Measurements from ENCODE around the gene BARX1.
A peak's percentile ranks its signal among the peaks of the same experiment; 100 is the strongest.

BARX1 gene

GRCh38 chr9:93955111-93955980, at the start of gene BARX1:
Gene BARX1, minus strand, starts transcription at chr9:93955355. Its CDS starts 209 bp downstream, at chr9:93955146.
- peak within 1 kb of the TSS; percentile 48 for H3K4me3 Mint-ChIP-seq
- H3K4me1 Mint-ChIP-seq = peaks cover 78% of the 10 kb centered on the region
- peaks cover 2% of the 10 kb centered on the region for H3K9me3 Mint-ChIP-seq
- ATAC-seq = no peak
- no peaks in the 10 kb centered on the region for H3K36me3 Mint-ChIP-seq
- no peak within 1 kb of the TSS for H3K27ac Mint-ChIP-seq
- H3K27me3 Mint-ChIP-seq = peaks cover 94% of the 10 kb centered on the region

- peaks cover 34% of the 10 kb centered on the region for H3K27me3 Mint-ChIP-seq
- H3K27ac Mint-ChIP-seq = no peak overlapping the region
- no peak overlapping the region for H3K4me3 Mint-ChIP-seq
- peaks cover 2% of the 10 kb centered on the region for H3K9me3 Mint-ChIP-seq
- no peaks in the 10 kb centered on the region for H3K36me3 Mint-ChIP-seq
- no peak for ATAC-seq
- no peaks in the 10 kb centered on the region for H3K4me1 Mint-ChIP-seq
Observed at GRCh38 chr9:94002316-94003140, 47.4 kb upstream of the BARX1 start.

GRCh38 chr9:93996863-93997262, 41.7 kb upstream of the BARX1 start:
- Mint-ChIP-seq H3K9me3 (no peaks in the 10 kb centered on the region), H3K36me3 (no peaks in the 10 kb centered on the region), H3K4me1 (no peaks in the 10 kb centered on the region), H3K4me3 (no peak overlapping the region), H3K27me3 (peaks cover 24% of the 10 kb centered on the region), H3K27ac (no peak overlapping the region)
- no peak for ATAC-seq

GRCh38 chr9:93996367-93996766, 41.2 kb upstream of the BARX1 start:
- Mint-ChIP-seq H3K4me3 (no peak overlapping the region), H3K27me3 (peaks cover 29% of the 10 kb centered on the region), H3K9me3 (no peaks in the 10 kb centered on the region), H3K4me1 (no peaks in the 10 kb centered on the region), H3K36me3 (no peaks in the 10 kb centered on the region), H3K27ac (no peak overlapping the region)
- ATAC-seq = no peak

- H3K36me3 Mint-ChIP-seq = peaks cover 5% of the 10 kb centered on the region
- H3K27ac Mint-ChIP-seq = no peak overlapping the region
- H3K27me3 Mint-ChIP-seq = peaks cover 37% of the 10 kb centered on the region
- H3K4me1 Mint-ChIP-seq = no peaks in the 10 kb centered on the region
- H3K4me3 Mint-ChIP-seq = no peak overlapping the region
- H3K9me3 Mint-ChIP-seq = peaks cover 9% of the 10 kb centered on the region
- ATAC-seq = no peak
Observed at GRCh38 chr9:93994545-93994944, 39.4 kb upstream of the BARX1 start.

- Mint-ChIP-seq H3K4me3 (no peak overlapping the region), H3K9me3 (peaks cover 11% of the 10 kb centered on the region), H3K27ac (no peak overlapping the region), H3K27me3 (peaks cover 37% of the 10 kb centered on the region), H3K36me3 (peaks cover 5% of the 10 kb centered on the region), H3K4me1 (no peaks in the 10 kb centered on the region)
- no peak for ATAC-seq
Observed at GRCh38 chr9:93994132-93994531, 39.0 kb upstream of the BARX1 start.

- Mint-ChIP-seq H3K27me3 (peaks cover 37% of the 10 kb centered on the region), H3K27ac (no peak overlapping the region), H3K4me3 (no peak overlapping the region), H3K4me1 (no peaks in the 10 kb centered on the region), H3K9me3 (peaks cover 14% of the 10 kb centered on the region), H3K36me3 (peaks cover 5% of the 10 kb centered on the region)
- no peak for ATAC-seq
Observed at GRCh38 chr9:93992830-93993229, 37.7 kb upstream of the BARX1 start.

GRCh38 chr9:93990448-93990847, 35.3 kb upstream of the BARX1 start:
- Mint-ChIP-seq H3K27ac (no peak overlapping the region), H3K4me3 (no peak overlapping the region), H3K9me3 (peaks cover 28% of the 10 kb centered on the region), H3K4me1 (no peaks in the 10 kb centered on the region), H3K36me3 (peaks cover 17% of the 10 kb centered on the region), H3K27me3 (peaks cover 58% of the 10 kb centered on the region)
- ATAC-seq = no peak

GRCh38 chr9:93988056-93988455, 32.9 kb upstream of the BARX1 start:
- ATAC-seq = no peak
- Mint-ChIP-seq H3K27ac (no peak overlapping the region), H3K4me1 (no peaks in the 10 kb centered on the region), H3K4me3 (no peak overlapping the region), H3K9me3 (peaks cover 31% of the 10 kb centered on the region), H3K36me3 (peaks cover 17% of the 10 kb centered on the region), H3K27me3 (peaks cover 44% of the 10 kb centered on the region)

GRCh38 chr9:93984860-93985259, 29.7 kb upstream of the BARX1 start:
- no peaks in the 10 kb centered on the region for H3K4me1 Mint-ChIP-seq
- H3K27me3 Mint-ChIP-seq = peaks cover 42% of the 10 kb centered on the region
- no peak overlapping the region for H3K4me3 Mint-ChIP-seq
- peaks cover 23% of the 10 kb centered on the region for H3K9me3 Mint-ChIP-seq
- H3K36me3 Mint-ChIP-seq = peaks cover 12% of the 10 kb centered on the region
- H3K27ac Mint-ChIP-seq = no peak overlapping the region
- no peak for ATAC-seq

- Mint-ChIP-seq H3K27me3 (peaks cover 52% of the 10 kb centered on the region), H3K4me1 (no peaks in the 10 kb centered on the region), H3K36me3 (peaks cover 12% of the 10 kb centered on the region), H3K27ac (no peak overlapping the region), H3K9me3 (peaks cover 17% of the 10 kb centered on the region), H3K4me3 (no peak overlapping the region)
- no peak for ATAC-seq
Observed at GRCh38 chr9:93983875-93984274, 28.7 kb upstream of the BARX1 start.

GRCh38 chr9:93979721-93980120, 24.6 kb upstream of the BARX1 start:
- Mint-ChIP-seq H3K4me3 (no peak overlapping the region), H3K36me3 (no peaks in the 10 kb centered on the region), H3K4me1 (no peaks in the 10 kb centered on the region), H3K27ac (no peak overlapping the region), H3K27me3 (peaks cover 54% of the 10 kb centered on the region), H3K9me3 (no peaks in the 10 kb centered on the region)
- no peak for ATAC-seq

GRCh38 chr9:93978551-93978950, 23.4 kb upstream of the BARX1 start:
- no peaks in the 10 kb centered on the region for H3K4me1 Mint-ChIP-seq
- no peak overlapping the region for H3K4me3 Mint-ChIP-seq
- H3K36me3 Mint-ChIP-seq = no peaks in the 10 kb centered on the region
- no peak for ATAC-seq
- H3K27me3 Mint-ChIP-seq = peaks cover 54% of the 10 kb centered on the region
- no peaks in the 10 kb centered on the region for H3K9me3 Mint-ChIP-seq
- no peak overlapping the region for H3K27ac Mint-ChIP-seq

GRCh38 chr9:93976973-93977372, 21.8 kb upstream of the BARX1 start:
- no peak overlapping the region for H3K27ac Mint-ChIP-seq
- no peak for ATAC-seq
- peaks cover 7% of the 10 kb centered on the region for H3K9me3 Mint-ChIP-seq
- no peak overlapping the region for H3K4me3 Mint-ChIP-seq
- no peaks in the 10 kb centered on the region for H3K4me1 Mint-ChIP-seq
- no peaks in the 10 kb centered on the region for H3K36me3 Mint-ChIP-seq
- H3K27me3 Mint-ChIP-seq = peaks cover 57% of the 10 kb centered on the region

GRCh38 chr9:93976081-93976480, 20.9 kb upstream of the BARX1 start:
- Mint-ChIP-seq H3K27ac (no peak overlapping the region), H3K27me3 (peaks cover 54% of the 10 kb centered on the region), H3K4me1 (no peaks in the 10 kb centered on the region), H3K9me3 (peaks cover 10% of the 10 kb centered on the region), H3K36me3 (no peaks in the 10 kb centered on the region), H3K4me3 (no peak overlapping the region)
- no peak for ATAC-seq

Measured in stimulated activated memory B cell treated with anti-CD40 and anti-IgM and Interleukin-4, amounts not matched to agents 10 μg/mL and 1 μg/mL and 100 μg/mL, for 72 hours (primary cell).